Hepatocyte (in vitro differentiated cells): ENCODE results near the gene LGALS12. TPM values are rescaled to one million over a fixed set of nuclear protein-coding genes. Genes with fewer than 3 reads are reported as not detected.
A peak's percentile ranks its signal among the peaks of the same experiment; 100 is the strongest.

ENCODE experiments used
- DNase-seq: peaks from one replicate; pipeline ENCODE4 v3.0.0-alpha.2; 2016; ENCODE audit warnings: low spot score
- H2AFZ ChIP-seq: fragments of 200-600 bp; sonication (generic); 2 replicates; pipeline ENCODE4 v1.6.0; 2016; ENCODE audit warnings: antibody characterized with exemption, mild to moderate bottlenecking
- H3K27ac ChIP-seq: fragments of 200-600 bp; sonication (generic); 2 replicates; pipeline ENCODE4 v1.5.1; 2016; ENCODE audit warnings: mild to moderate bottlenecking
- H3K27me3 ChIP-seq: fragments of 200-600 bp; sonication (generic); 2 replicates; pipeline ENCODE4 v1.6.1; 2016
- H3K36me3 ChIP-seq: fragments of 200-600 bp; sonication (generic); replicated peaks from 2 replicates; pipeline ENCODE4 v1.5.1; 2016; ENCODE audit warnings: low read depth; ENCODE audit not compliant: insufficient read depth
- H3K4me1 ChIP-seq: fragments of 200-600 bp; sonication (generic); 2 replicates; pipeline ENCODE4 v1.5.1; 2016; ENCODE audit warnings: mild to moderate bottlenecking, moderate library complexity; ENCODE audit not compliant: insufficient read depth
- H3K4me2 ChIP-seq: fragments of 200-600 bp; sonication (generic); 2 replicates; pipeline ENCODE4 v1.6.0; 2016
- H3K4me3 ChIP-seq: fragments of 200-600 bp; sonication (generic); 2 replicates; pipeline ENCODE4 v1.5.1; 2016; ENCODE audit warnings: mild to moderate bottlenecking
- H3K79me2 ChIP-seq: fragments of 200-600 bp; sonication (generic); 2 replicates; pipeline ENCODE4 v1.6.0; 2017; ENCODE audit warnings: mild to moderate bottlenecking
- H3K9me2 ChIP-seq: fragments of 200-600 bp; sonication (generic); replicated peaks from 2 replicates; pipeline ENCODE4 v1.6.0; 2017; ENCODE audit warnings: mild to moderate bottlenecking; ENCODE audit not compliant: insufficient read depth
- H3K9me3 ChIP-seq: fragments of 200-600 bp; sonication (generic); 2 replicates; pipeline ENCODE4 v1.5.1; 2016; ENCODE audit warnings: low read depth, mild to moderate bottlenecking
- H4K20me1 ChIP-seq: fragments of 200-600 bp; sonication (generic); 2 replicates; pipeline ENCODE4 v1.6.0; 2016; ENCODE audit warnings: mild to moderate bottlenecking; ENCODE audit not compliant: insufficient read depth, poor library complexity, severe bottlenecking
- CTCF ChIP-seq: fragments of 200-600 bp; sonication (generic); IDR thresholded peaks from 2 replicates; pipeline ENCODE4 v1.5.1; 2016; ENCODE audit warnings: antibody characterized with exemption, mild to moderate bottlenecking; ENCODE audit not compliant: poor library complexity
- EZH2 ChIP-seq: fragments of 200-600 bp; sonication (generic); IDR thresholded peaks from 2 replicates; pipeline ENCODE4 v1.6.1; 2016; ENCODE audit warnings: antibody characterized with exemption, mild to moderate bottlenecking, borderline replicate concordance
- EZH2phosphoT487 ChIP-seq: fragments of 200-600 bp; sonication (generic); IDR thresholded peaks from one replicate; pipeline ENCODE4 v1.6.1; 2018; ENCODE audit warnings: antibody characterized with exemption, mild to moderate bottlenecking, low read depth, moderate library complexity; ENCODE audit not compliant: unreplicated experiment, severe bottlenecking
- WGBS: methylation state at CpG from one replicate; pipeline ENCODE4 v1.1.6; 2016; ENCODE audit warnings: low lambda C conversion rate; ENCODE audit errors: missing lambda C conversion rate; 5-methylcytosine and 5-hydroxymethylcytosine counted together
- polyA plus RNA-seq: library from polyadenylated mRNA; unstranded; fragments of >200 nt; fragmentation: Nextera tagmentation; extraction: Ambion mirVana; gene quantifications from 2 replicates; pipeline ENCODE4 v1.2.1, GENCODE V29; 2016
- total RNA-seq: library from RNA; depleted of rRNA; stranded (reverse); fragments of >200 nt; gene quantifications from 2 replicates; pipeline ENCODE4 v1.2.3, GENCODE V29; 2014

Gene LGALS12
- total and polyA plus RNA-seq, 2 experiments from 2014 or later, result not detected

- Histone ChIP-seq H2AFZ (peak within 1 kb of the TSS; percentile 67), H3K36me3 (no peaks in the 10 kb centered on the region), H3K9me2 (no peaks in the 10 kb centered on the region), H3K27me3 (peaks cover 5% of the 10 kb centered on the region), H3K79me2 (no peaks in the 10 kb centered on the region), H3K9me3 (peaks cover 3% of the 10 kb centered on the region), H3K27ac (peak within 1 kb of the TSS; percentile 36), H3K4me2 (peak within 1 kb of the TSS; percentile 94), H3K4me1 (peaks cover 8% of the 10 kb centered on the region), H4K20me1 (no peaks in the 10 kb centered on the region), H3K4me3 (peak within 1 kb of the TSS; percentile 22)
- no peak for TF ChIP-seq EZH2phosphoT487
- no peak for TF ChIP-seq CTCF
- TF ChIP-seq EZH2, result no peak
- WGBS, result 9% methylated on average over 42 of the region's 60 CpGs
- peak; percentile 55 for DNase-seq
Observed at GRCh38 chr11:63490551-63491239, 15.2 kb upstream of the LGALS12 start, which contains the start of gene PLAAT5. TSS of gene PLAAT5 (minus strand) at chr11:63491167. CDS start at chr11:63491034, 133 bp downstream.

GRCh38 chr11:63491240-63491587 lies 14.7 kb upstream of the LGALS12 start:
- Histone ChIP-seq H3K9me2 (no peaks in the 10 kb centered on the region), H3K36me3 (no peaks in the 10 kb centered on the region), H3K9me3 (peaks cover 3% of the 10 kb centered on the region), H3K4me2 (peak overlapping the region; percentile 94), H3K4me3 (peak overlapping the region; percentile 22), H4K20me1 (no peaks in the 10 kb centered on the region), H3K79me2 (no peaks in the 10 kb centered on the region), H3K4me1 (peaks cover 8% of the 10 kb centered on the region), H3K27ac (peak overlapping the region; percentile 36), H2AFZ (peak overlapping the region; percentile 67), H3K27me3 (peaks cover 5% of the 10 kb centered on the region)
- 5% methylated on average over 9 of the region's 13 CpGs for WGBS
- DNase-seq, result no peak
- TF ChIP-seq EZH2phosphoT487, result no peak
- no peak for TF ChIP-seq CTCF
- TF ChIP-seq EZH2, result no peak

GRCh38 chr11:63491636-63492372 lies 14.1 kb upstream of the LGALS12 start:
- no peak for TF ChIP-seq EZH2phosphoT487
- TF ChIP-seq CTCF, result no peak
- no peak for TF ChIP-seq EZH2
- peak overlapping the region; percentile 36 for H3K27ac ChIP-seq
- peak; percentile 42 for DNase-seq
- 26% methylated on average over 11 of the region's 11 CpGs for WGBS
- peaks cover 8% of the 10 kb centered on the region for H3K4me1 ChIP-seq
- H4K20me1 ChIP-seq, result no peaks in the 10 kb centered on the region
- H3K9me3 ChIP-seq, result peaks cover 3% of the 10 kb centered on the region
- H3K27me3 ChIP-seq, result peaks cover 5% of the 10 kb centered on the region
- H3K4me2 ChIP-seq, result peak overlapping the region; percentile 94
- H3K9me2 ChIP-seq, result no peaks in the 10 kb centered on the region
- peak overlapping the region; percentile 22 for H3K4me3 ChIP-seq
- H3K79me2 ChIP-seq, result no peaks in the 10 kb centered on the region
- H2AFZ ChIP-seq, result peak overlapping the region; percentile 67
- no peaks in the 10 kb centered on the region for H3K36me3 ChIP-seq
